Measurements from ENCODE around the gene NAA80. TPM values are rescaled to one million over a fixed set of nuclear protein-coding genes. Genes with fewer than 3 reads are reported as not detected.

Gene NAA80
- total and polyA plus RNA-seq, 8 donors: 3.1 to 107 (median 17.0) TPM

DNA sequence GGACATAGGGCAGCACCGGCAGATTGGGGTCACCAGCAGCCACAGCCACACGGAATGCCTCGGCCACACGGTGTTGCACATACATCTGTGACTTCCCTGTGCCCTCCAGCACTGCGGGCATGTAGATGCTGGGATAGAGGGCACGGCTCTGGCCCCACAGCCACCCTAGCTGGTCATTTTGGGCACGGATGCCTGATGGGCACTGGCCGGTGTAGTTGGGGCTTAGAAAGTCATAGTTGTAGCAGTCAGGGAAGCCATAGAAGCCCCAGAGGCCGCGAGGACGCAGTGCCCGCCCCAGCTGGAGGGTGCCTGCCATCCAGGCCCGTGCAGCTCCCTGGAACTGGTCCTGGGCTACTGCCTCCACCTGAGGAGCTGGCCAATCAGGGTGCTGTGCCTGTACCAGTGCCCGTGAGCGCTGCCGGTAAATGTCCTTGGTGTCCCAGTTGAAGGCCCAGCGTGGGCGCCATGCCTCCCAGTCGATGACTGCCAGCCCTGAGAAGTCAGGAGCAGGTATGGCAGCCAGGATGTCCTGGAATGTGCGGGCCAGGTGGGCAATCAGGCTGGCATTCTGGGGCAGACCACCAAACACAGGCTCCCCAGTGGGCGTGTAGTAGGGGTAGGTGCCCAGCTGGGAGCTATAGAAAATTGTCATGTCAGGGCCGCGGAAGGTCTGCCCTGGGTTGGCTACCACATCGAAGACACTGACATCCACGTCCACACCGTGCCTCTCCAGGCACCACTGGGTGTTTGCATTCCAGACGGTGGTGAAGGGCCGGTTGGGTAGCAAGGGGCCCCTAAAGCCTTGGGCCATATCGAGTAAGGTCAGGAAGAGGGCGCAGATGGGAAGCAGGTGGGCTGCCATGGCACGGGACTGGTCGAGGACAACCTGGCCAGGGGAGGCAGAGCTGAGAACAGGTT lies 3.1 kb upstream of the NAA80 start:
- Histone ChIP-seq H3K27me3 (no peaks in the 10 kb centered on the region), H3K9me3 (no peaks in the 10 kb centered on the region), H3K4me1 (peaks cover 37 to 61% (median 56%) of the 10 kb centered on the region in 4 donors), H3K36me3 (peaks cover 0 to 2% (median 0%) of the 10 kb centered on the region in 4 donors), H3K4me3 (peak overlapping the region; percentile 19 to 36 (median 27)), H3K27ac (peak overlapping the region; percentile 64 to 96 (median 85))
- WGBS, 5 donors: 79 to 88% (median 86%) methylated on average over 23 to 32 of the region's 32 CpGs
- DNase-seq: peak in 1 of 2 donors; percentile 13
- intact Hi-C loops (cut with DNase I; ENCODE audit: low total_unique reads): no loop called here
- TF ChIP-seq POLR2A (IDR thresholded peaks at IDR 0.05) (no peak), POLR2AphosphoS5 (IDR thresholded peaks at IDR 0.05) (no peak), CTCF (IDR thresholded peaks at IDR 0.05) (no peak), EP300 (IDR thresholded peaks at IDR 0.05) (no peak)

GRCh38 chr3:50300681-50301254 lies 1.6 kb upstream of the NAA80 start:
- Histone ChIP-seq H3K4me3 (peak overlapping the region in 2 of 4 donors; percentile 5 to 67), H3K27ac (peak overlapping the region; percentile 71 to 96 (median 95)), H3K4me1 (peaks cover 37 to 68% (median 59%) of the 10 kb centered on the region in 4 donors), H3K27me3 (no peaks in the 10 kb centered on the region), H3K9me3 (no peaks in the 10 kb centered on the region), H3K36me3 (peaks cover 7 to 15% (median 8%) of the 10 kb centered on the region in 4 donors)
- intact Hi-C loops (cut with DNase I; ENCODE audit: low total_unique reads): no loop called here
- TF ChIP-seq POLR2AphosphoS5 (IDR thresholded peaks at IDR 0.05): no peak
- TF ChIP-seq EP300 (IDR thresholded peaks at IDR 0.05): no peak
- TF ChIP-seq POLR2A (IDR thresholded peaks at IDR 0.05): no peak
- TF ChIP-seq CTCF (IDR thresholded peaks at IDR 0.05): no peak
- peak in 1 of 2 donors; percentile 26 for DNase-seq
- WGBS, 5 donors: 82 to 100% (median 93%) methylated on average over 5 to 6 of the region's 6 CpGs

DNA sequence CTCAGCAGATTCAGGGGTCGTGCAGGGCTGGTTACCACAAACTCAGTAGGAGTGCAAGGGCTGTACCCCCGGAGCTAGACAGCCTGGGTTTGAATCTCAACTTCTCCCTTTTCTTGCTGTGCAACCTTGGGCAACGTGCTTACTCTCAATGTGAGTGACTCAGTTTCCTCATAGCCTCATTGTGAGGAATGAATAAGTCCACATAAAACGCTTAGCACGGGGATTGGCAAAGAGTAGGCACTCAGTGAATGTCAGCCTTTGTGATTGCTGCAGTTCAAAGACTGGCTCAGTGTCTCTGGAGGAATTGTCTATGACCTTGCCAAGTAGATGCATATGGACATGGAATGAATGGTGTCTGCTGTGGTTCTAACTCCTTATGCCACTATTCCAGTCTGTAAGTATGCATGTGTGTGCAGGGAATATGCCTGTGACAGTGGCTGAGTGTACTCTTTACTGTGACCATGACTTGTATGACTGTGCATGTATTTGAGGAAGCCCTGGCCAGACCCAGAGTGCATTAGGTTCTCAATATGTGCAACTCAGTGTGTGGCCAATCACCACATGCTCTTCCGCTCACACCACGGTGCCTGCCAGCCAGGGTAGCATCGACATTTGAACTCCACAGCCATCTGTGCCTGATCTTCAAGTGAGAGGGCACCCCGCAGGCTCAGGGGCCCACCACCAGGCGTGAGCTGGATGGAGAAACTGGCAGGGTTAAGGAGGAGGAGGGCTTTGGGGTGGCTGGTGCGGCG lies 900 bp upstream of the NAA80 start:
- Histone ChIP-seq H3K27ac (peak overlapping the region; percentile 71 to 96 (median 95)), H3K4me1 (peaks cover 37 to 68% (median 59%) of the 10 kb centered on the region in 4 donors), H3K9me3 (no peaks in the 10 kb centered on the region), H3K4me3 (peak overlapping the region; percentile 47 to 72 (median 68)), H3K36me3 (peaks cover 7 to 15% (median 8%) of the 10 kb centered on the region in 4 donors), H3K27me3 (no peaks in the 10 kb centered on the region)
- intact Hi-C loops (cut with DNase I; ENCODE audit: low total_unique reads): no loop called here
- TF ChIP-seq POLR2AphosphoS5 (IDR thresholded peaks at IDR 0.05) (no peak), POLR2A (IDR thresholded peaks at IDR 0.05) (peak in 1 of 4 donors; percentile 3)
- peak in 1 of 2 donors; percentile 61 for DNase-seq
- WGBS, 5 donors: 48 to 52% (median 51%) methylated on average over 12 of the region's 12 CpGs

DNA sequence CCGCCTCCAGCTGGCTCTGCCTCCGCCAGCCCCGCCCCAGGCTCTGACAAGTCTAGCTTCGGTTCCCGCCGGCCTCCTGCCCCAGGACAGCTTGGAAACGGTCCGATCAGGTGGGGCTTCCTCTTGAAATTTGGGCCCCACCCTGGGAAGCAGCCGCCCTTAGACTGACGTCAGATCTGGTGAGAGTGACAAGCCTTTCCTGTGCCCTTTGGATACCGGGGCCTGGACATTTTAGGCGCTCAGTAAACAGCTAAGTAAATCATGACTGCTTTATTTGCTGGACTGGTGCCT lies 378 bp upstream of the NAA80 start:
- Histone ChIP-seq H3K27me3 (no peaks in the 10 kb centered on the region), H3K4me3 (peak overlapping the region; percentile 47 to 72 (median 68)), H3K4me1 (peaks cover 37 to 68% (median 59%) of the 10 kb centered on the region in 4 donors), H3K36me3 (peaks cover 7 to 15% (median 8%) of the 10 kb centered on the region in 4 donors), H3K27ac (peak overlapping the region; percentile 71 to 96 (median 95)), H3K9me3 (no peaks in the 10 kb centered on the region)
- intact Hi-C loops (cut with DNase I; ENCODE audit: low total_unique reads): no loop called here
- WGBS, 5 donors: 0 to 2% (median 1%) methylated on average over 7 to 12 of the region's 12 CpGs
- DNase-seq: no peak
- TF ChIP-seq EP300 (IDR thresholded peaks at IDR 0.05) (no peak), POLR2AphosphoS5 (IDR thresholded peaks at IDR 0.05) (peak in 2 of 3 donors; percentile 2 to 30), CTCF (IDR thresholded peaks at IDR 0.05) (no peak), POLR2A (IDR thresholded peaks at IDR 0.05) (no peak)
